ENCODE data around the gene DENR.

Gene DENR

DNA sequence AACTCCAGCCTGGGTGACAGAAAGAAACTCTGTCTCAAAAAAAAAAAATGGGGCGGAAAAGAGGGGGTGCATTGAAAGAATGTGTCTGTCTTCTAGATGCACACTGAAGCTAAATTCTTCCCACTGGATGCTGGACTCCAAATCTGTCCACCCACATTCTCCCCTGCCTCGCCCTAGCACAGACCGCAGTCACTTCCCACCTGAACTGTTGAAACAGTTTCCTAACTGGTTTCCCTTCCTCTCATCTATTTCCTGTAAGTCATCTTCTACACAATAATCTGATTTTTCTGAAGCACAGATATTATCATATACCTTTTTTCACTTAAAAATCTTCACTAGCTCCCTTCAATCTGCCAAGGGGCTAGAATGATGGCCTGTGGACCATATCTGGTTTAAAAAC, 20.5 kb upstream of the DENR start:
- TF ChIP-seq, protein P1, sequence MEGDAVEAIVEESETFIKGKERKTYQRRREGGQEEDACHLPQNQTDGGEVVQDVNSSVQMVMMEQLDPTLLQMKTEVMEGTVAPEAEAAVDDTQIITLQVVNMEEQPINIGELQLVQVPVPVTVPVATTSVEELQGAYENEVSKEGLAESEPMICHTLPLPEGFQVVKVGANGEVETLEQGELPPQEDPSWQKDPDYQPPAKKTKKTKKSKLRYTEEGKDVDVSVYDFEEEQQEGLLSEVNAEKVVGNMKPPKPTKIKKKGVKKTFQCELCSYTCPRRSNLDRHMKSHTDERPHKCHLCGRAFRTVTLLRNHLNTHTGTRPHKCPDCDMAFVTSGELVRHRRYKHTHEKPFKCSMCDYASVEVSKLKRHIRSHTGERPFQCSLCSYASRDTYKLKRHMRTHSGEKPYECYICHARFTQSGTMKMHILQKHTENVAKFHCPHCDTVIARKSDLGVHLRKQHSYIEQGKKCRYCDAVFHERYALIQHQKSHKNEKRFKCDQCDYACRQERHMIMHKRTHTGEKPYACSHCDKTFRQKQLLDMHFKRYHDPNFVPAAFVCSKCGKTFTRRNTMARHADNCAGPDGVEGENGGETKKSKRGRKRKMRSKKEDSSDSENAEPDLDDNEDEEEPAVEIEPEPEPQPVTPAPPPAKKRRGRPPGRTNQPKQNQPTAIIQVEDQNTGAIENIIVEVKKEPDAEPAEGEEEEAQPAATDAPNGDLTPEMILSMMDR (IDR thresholded peaks at IDR 0.05; ENCODE audit: borderline replicate concordance, control extremely low read depth, extremely low read depth, insufficient read depth, missing control alignments) = no peak
- in situ Hi-C loops (cut with MboI; ENCODE audit: low sequenced_read_pairs, unreplicated experiment) = no loop called here
- no peak for DNase-seq (ENCODE audit: low spot score)

DNA sequence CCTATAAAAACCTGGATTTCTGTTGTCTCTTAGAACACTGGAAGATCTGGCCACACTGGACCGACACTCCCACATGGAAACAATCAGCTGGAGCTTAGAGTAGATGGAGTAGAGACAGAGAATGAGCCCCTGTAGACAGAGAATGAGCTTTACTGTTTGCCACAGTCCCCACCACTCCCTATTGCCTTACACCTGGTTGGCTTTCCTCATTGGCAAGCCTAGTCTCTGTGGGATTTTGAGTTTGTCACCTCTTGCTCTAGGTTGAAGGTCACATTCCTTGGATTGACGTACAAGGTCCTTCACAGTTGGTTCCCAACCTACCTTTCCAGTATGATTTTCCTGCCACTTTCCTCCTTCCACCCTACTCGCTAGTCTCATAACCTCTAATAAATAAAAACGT, 20.0 kb upstream of the DENR start:
- in situ Hi-C loops (cut with MboI; ENCODE audit: low sequenced_read_pairs, unreplicated experiment) = no loop called here
- TF ChIP-seq, protein P1 (IDR thresholded peaks at IDR 0.05; ENCODE audit: borderline replicate concordance, control extremely low read depth, extremely low read depth, insufficient read depth, missing control alignments) = no peak

DNA sequence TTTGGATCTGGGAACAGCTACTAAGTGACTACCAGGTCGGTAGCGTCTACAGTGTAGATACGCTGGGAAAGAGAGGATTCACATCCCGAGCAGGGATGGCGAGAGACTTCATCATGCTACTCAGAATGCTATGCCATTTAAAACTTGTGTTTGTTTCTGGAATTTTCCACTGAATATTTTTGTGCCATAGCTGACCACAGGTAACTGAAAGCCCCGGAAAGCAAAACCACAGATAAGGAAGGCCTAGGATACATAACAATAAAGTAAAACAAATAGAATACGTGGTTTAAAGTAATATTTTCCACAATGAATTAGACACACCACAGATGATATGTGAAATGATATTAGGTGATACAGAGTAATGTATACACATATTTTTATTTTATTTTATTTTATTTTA, 14.1 kb upstream of the DENR start:
- DNase-seq (ENCODE audit: low spot score) = no peak
- TF ChIP-seq, protein P1 (IDR thresholded peaks at IDR 0.05; ENCODE audit: borderline replicate concordance, control extremely low read depth, extremely low read depth, insufficient read depth, missing control alignments) = no peak
- in situ Hi-C loops (cut with MboI; ENCODE audit: low sequenced_read_pairs, unreplicated experiment) = no loop called here

More for the DNA sequence above, 20.0 kb upstream of the DENR start:
- DNase-seq (ENCODE audit: low spot score) = no peak

DNA sequence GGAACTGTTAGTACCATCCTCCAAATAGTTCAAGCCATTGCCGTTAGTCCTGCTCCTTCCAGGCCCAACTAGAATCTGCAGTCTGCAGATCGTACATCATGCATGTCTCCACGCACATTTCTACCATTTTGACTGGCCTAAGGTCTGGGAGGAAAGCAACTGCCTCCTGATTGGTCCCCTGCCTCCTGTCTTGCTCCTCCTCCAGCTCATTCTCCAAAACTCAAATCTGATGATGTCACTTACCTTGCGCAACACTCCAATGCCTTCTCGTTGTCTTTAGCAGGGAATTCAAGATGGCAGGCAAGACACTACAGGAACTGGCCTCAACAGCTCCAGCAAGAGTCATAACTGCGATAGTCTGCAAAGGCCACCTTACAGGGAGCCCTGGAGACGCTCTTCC, 12.3 kb upstream of the DENR start:
- no peak for DNase-seq (ENCODE audit: low spot score)
- in situ Hi-C loops (cut with MboI; ENCODE audit: low sequenced_read_pairs, unreplicated experiment) = no loop called here
- TF ChIP-seq, protein P1 (IDR thresholded peaks at IDR 0.05; ENCODE audit: borderline replicate concordance, control extremely low read depth, extremely low read depth, insufficient read depth, missing control alignments) = no peak

DNA sequence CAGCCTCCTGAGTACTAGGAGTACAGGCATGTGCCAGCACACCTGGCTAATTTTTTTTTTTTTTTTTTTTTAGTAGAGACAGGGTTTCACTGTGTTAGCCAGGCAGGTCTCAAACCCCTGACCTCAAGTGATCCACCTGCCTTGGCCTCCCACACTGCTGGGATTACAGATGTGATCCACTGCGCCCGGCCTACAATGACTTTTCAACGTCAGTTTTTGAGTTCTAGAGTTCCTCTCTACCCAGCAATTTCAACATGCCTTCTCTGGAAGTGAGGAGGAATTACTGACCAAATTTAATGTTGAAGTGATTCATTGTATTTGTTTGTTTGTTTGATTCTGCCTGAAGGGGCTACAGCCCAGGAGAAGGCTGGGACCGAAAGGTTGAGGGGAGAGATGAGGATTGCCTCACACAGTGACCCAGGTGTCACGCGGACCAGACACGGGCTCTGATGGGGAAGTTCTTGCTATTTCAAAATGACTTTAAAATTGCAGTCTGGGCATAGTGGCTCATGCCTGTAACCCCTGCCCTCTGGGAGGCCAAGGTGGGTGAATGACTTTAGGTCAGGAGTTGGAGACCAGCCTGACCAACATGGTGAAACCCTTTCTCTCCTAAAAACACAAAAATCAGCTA, 8.6 kb upstream of the DENR start:
- TF ChIP-seq, protein P1 (IDR thresholded peaks at IDR 0.05; ENCODE audit: borderline replicate concordance, control extremely low read depth, extremely low read depth, insufficient read depth, missing control alignments) = no peak
- in situ Hi-C loops (cut with MboI; ENCODE audit: low sequenced_read_pairs, unreplicated experiment) = no loop called here
- DNase-seq (ENCODE audit: low spot score) = no peak

DNA sequence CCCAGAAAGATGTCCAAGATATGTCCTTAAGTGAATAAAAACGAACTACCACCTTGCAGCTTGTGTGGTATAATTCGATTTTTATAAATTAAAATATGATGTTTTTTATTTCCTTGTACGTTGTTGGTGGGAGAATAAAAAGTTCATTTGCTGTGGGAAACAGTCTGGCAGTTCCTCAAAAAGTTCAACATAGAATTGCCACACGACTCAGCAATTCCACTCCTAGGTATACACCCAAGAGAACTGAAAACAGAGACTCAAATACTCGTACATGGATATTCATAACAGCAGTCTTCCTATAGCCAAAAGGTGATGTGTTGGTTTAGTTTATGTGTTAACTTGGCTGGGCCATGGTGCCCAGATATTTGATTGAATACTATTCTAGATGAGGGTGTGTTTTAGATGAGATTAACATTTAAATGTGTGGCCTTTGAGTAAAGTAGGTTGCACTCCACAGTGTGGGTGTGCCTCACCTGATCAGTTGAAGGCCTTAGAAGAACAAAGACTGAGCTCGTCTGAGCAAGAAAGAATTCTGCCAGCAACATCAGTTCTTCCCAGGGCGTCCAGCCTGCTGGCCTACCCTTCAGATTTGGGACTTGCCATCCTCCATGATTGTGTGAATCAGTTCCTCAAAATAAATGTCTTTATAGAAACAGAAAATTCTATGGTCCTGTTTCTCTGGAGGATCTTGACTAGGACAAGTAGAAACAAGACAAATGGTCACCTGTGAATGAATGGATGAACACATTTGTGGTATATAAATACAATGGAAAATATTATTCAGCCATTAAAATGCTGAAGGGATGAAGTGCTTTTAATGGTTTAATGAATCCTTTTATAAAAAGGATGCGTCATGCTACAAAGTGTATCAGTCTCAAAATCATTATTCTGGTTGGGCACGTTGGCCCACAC, 5.1 kb upstream of the DENR start:
- TF ChIP-seq, protein P1 (IDR thresholded peaks at IDR 0.05; ENCODE audit: borderline replicate concordance, control extremely low read depth, extremely low read depth, insufficient read depth, missing control alignments) = no peak
- DNase-seq (ENCODE audit: low spot score) = no peak
- in situ Hi-C loops (cut with MboI; ENCODE audit: low sequenced_read_pairs, unreplicated experiment) = loop anchor here (5.0 kb wide), 1 partner anchor 110 kb away; no protein-coding TSS in a partner anchor
